Measurements from ENCODE around the gene MPND. TPM values are rescaled to one million over a fixed set of nuclear protein-coding genes. Genes with fewer than 3 reads are reported as not detected.

MPND gene
- total RNA-seq, 4 donors from 2014 or later: 4.4 to 10.6 (median 7.8) TPM

- WGBS, 2 donors: 11% methylated on average over 31 to 32 of the region's 32 CpGs
- intact Hi-C loops (cut with DNase I; ENCODE audit: low total_unique reads): no loop called here
- TF ChIP-seq, protein P1, sequence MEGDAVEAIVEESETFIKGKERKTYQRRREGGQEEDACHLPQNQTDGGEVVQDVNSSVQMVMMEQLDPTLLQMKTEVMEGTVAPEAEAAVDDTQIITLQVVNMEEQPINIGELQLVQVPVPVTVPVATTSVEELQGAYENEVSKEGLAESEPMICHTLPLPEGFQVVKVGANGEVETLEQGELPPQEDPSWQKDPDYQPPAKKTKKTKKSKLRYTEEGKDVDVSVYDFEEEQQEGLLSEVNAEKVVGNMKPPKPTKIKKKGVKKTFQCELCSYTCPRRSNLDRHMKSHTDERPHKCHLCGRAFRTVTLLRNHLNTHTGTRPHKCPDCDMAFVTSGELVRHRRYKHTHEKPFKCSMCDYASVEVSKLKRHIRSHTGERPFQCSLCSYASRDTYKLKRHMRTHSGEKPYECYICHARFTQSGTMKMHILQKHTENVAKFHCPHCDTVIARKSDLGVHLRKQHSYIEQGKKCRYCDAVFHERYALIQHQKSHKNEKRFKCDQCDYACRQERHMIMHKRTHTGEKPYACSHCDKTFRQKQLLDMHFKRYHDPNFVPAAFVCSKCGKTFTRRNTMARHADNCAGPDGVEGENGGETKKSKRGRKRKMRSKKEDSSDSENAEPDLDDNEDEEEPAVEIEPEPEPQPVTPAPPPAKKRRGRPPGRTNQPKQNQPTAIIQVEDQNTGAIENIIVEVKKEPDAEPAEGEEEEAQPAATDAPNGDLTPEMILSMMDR (IDR thresholded peaks at IDR 0.05): no peak
- TF ChIP-seq POLR2A (IDR thresholded peaks at IDR 0.05): no peak
- H3K4me3 ChIP-seq (ENCODE audit: low read depth, poor library complexity, severe bottlenecking): peak overlapping the region; percentile 59
- peak in 1 of 2 donors; percentile 24 for DNase-seq (ENCODE audit: low spot score in 2 of 2)
These were observed 59.8 kb downstream of the MPND start for GRCh38 chr19:4403005-4403761.

DNA sequence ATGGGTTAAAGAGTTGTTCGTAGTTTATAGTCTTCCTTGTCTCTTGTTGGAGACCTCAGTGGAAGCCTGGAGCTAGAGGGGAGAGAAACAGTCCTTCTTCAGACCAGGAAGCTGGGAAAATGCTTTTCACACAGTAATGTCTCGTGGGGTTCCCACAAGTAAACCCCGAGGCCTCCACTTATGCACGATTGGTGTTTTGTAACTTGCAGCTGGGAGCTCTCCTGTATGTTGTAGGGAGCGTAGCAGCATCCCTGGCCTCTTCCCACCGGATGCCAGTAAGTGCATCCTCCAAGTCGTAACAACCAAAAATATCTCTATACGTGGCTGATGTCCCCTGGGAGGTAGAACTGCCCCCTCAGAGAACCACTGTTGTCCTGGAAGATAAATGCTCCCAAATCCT, 62.6 kb downstream of the MPND start:
- no peak overlapping the region for H3K4me3 ChIP-seq (ENCODE audit: low read depth, poor library complexity, severe bottlenecking)
- WGBS, 2 donors: 72 to 79% methylated on average over 8 of the region's 8 CpGs
- no peak for DNase-seq (ENCODE audit: low spot score in 2 of 2)
- intact Hi-C loops (cut with DNase I; ENCODE audit: low total_unique reads): no loop called here
- no peak for TF ChIP-seq POLR2A (IDR thresholded peaks at IDR 0.05)
- TF ChIP-seq, protein P1 (IDR thresholded peaks at IDR 0.05): no peak

DNA sequence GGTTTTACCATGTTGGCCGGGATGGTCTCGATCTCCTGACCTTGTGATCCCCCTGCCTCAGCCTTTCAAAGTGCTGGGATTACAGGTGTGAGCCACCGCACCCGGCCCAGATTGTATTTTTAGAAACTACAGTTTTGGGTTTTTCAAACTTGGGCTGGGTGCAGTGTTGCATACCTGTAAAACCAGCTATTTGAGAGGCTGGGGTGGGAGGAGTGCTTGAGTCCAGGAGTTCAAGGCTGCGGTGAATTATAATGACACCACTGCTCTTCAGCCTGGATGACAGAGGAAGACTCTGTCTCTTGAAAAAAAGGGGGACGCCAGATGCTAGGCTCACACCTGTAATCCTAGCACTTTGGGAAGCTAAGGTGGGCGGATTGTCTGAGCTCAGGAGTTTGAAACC, 63.3 kb downstream of the MPND start:
- 84 to 96% methylated on average over 7 of the region's 7 CpGs for WGBS, 2 donors
- DNase-seq (ENCODE audit: low spot score in 2 of 2): no peak
- TF ChIP-seq, protein P1 (IDR thresholded peaks at IDR 0.05): no peak
- TF ChIP-seq POLR2A (IDR thresholded peaks at IDR 0.05): no peak
- intact Hi-C loops (cut with DNase I; ENCODE audit: low total_unique reads): no loop called here
- no peak overlapping the region for H3K4me3 ChIP-seq (ENCODE audit: low read depth, poor library complexity, severe bottlenecking)

DNA sequence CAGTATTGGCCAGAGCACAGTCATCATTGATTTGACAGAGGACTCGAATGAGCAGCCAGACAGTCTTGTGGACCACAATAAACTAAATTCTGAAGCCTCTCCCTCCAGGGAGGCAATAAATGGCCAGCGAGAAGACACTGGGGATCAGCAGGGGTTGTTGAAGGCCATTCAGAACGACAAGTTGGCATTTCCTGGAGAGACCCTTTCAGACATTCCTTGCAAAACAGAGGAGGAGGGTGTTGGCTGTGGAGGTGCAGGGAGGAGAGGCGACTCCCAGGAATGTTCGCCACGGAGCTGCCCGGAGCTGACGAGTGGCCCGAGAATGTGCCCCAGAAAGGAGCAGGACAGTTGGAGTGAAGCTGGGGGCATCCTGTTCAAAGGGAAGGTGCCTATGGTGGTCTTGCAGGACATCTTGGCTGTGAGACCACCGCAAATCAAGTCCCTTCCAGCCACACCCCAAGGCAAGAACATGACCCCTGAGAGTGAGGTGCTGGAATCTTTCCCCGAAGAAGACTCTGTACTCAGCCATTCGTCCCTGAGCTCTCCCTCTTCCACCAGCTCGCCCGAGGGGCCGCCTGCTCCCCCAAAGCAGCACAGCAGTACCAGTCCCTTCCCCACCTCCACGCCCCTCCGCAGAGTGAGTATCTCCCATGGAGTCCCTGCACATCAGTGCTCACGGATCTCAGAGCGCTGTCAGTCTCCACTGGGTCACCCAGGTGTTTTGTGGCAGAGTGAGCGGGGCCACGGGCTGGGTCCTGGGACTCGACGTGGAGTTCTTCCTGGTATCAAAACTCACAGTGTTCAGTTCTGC, 66.0 kb downstream of the MPND start:
- 92% methylated on average over 23 of the region's 23 CpGs for WGBS, 2 donors
- intact Hi-C loops (cut with DNase I; ENCODE audit: low total_unique reads): no loop called here
- H3K4me3 ChIP-seq (ENCODE audit: low read depth, poor library complexity, severe bottlenecking): no peak overlapping the region
- no peak for DNase-seq (ENCODE audit: low spot score in 2 of 2)
- TF ChIP-seq POLR2A (IDR thresholded peaks at IDR 0.05): no peak

Other genes with a start within 250 kb of the MPND start
- gene MAP2K2, start 219.4 kb upstream of the MPND start, total RNA-seq: 100 to 1,000 TPM in 3 of 4 donors, 10 to 100 TPM in 1; 89.0 to 111 (median 106) TPM
- not detected for gene CREB3L3, start 189.9 kb upstream of the MPND start, total RNA-seq
- gene SIRT6, start 161.0 kb upstream of the MPND start, total RNA-seq: 10 to 100 TPM; 18.7 to 39.8 (median 32.9) TPM
- 1 to 10 TPM in 2 of 4 donors, under 1 TPM in 1, not detected in 1; 0.22 to 3.2 (median 1.5) TPM for gene ANKRD24, start 160.9 kb upstream of the MPND start, total RNA-seq
- 1 to 10 TPM in 1 of 4 donors, not detected in 3; 2.2 TPM for gene EBI3, start 114.0 kb upstream of the MPND start, total RNA-seq
- gene YJU2, start 96.5 kb upstream of the MPND start, total RNA-seq: 10 to 100 TPM; 23.4 to 33.6 (median 28.3) TPM
- gene SHD, start 64.3 kb upstream of the MPND start, total RNA-seq: not detected
- not detected for gene TMIGD2, start 41.2 kb upstream of the MPND start, total RNA-seq
- under 1 TPM in 2 of 4 donors, not detected in 2; 0.16 to 0.64 TPM for gene FSD1, start 39.0 kb upstream of the MPND start, total RNA-seq
- 100 to 1,000 TPM in 2 of 4 donors, 10 to 100 TPM in 2; 78.5 to 159 (median 122) TPM for gene STAP2, start 4.7 kb upstream of the MPND start, total RNA-seq
- 100 to 1,000 TPM; 109 to 117 (median 112) TPM for gene SH3GL1, start 57.0 kb downstream of the MPND start, total RNA-seq
- 10 to 100 TPM in 3 of 4 donors, 1 to 10 TPM in 1; 9.0 to 25.9 (median 12.6) TPM for gene CHAF1A, start 59.1 kb downstream of the MPND start, total RNA-seq
- gene UBXN6, start 114.2 kb downstream of the MPND start, total RNA-seq: 100 to 1,000 TPM in 2 of 4 donors, 10 to 100 TPM in 2; 77.0 to 161 (median 111) TPM
- 10 to 100 TPM; 20.9 to 36.4 (median 30.1) TPM for gene HDGFL2, start 128.7 kb downstream of the MPND start, total RNA-seq
- gene PLIN4, start 174.9 kb downstream of the MPND start, total RNA-seq: 10 to 100 TPM; 10.6 to 55.1 (median 24.2) TPM
- 10 to 100 TPM in 1 of 4 donors, 1 to 10 TPM in 3; 1.0 to 21.2 (median 5.3) TPM for gene PLIN5, start 191.7 kb downstream of the MPND start, total RNA-seq
- gene LRG1, start 196.5 kb downstream of the MPND start, total RNA-seq: 1 to 10 TPM; 1.8 to 9.9 (median 2.7) TPM
- 1 to 10 TPM; 3.3 to 6.0 (median 3.6) TPM for gene SEMA6B, start 216.1 kb downstream of the MPND start, total RNA-seq